ENCODE measurements around the gene NLRP6.

- no peak for TF ChIP-seq EZH2 (IDR thresholded peaks at IDR 0.05; ENCODE audit: insufficient read depth, poor library complexity, severe bottlenecking)
- no peak for TF ChIP-seq EZH2phosphoT487 (IDR thresholded peaks at IDR 0.05; ENCODE audit: insufficient read depth, low read depth)
These were observed 35.8 kb downstream of the NLRP6 start, which contains the start of gene IFITM1 for GRCh38 chr11:313787-314553.

Measured in GM23248 (cell line).